Loucy (cell line): ENCODE data around the gene RBPJL.

Source experiments
- CTCF ChIP-seq: fragments of 200-600 bp; sonication (generic); conservative IDR thresholded peaks from 2 replicates; pipeline ENCODE4 v1.5.1; 2014; ENCODE audit warnings: mild to moderate bottlenecking, antibody characterized with exemption, low read length
- EZH2phosphoT487 ChIP-seq: fragments of 200-600 bp; IDR thresholded peaks from 2 replicates; pipeline ENCODE4 v1.6.1; 2018; ENCODE audit warnings: antibody characterized with exemption, mild to moderate bottlenecking, moderate library complexity, borderline replicate concordance

- TF ChIP-seq CTCF: no peak
- no peak for TF ChIP-seq EZH2phosphoT487
Observed at GRCh38 chr20:45344168-45344860, 37.7 kb downstream of the RBPJL start.
